ENCODE data around the gene LCA5.
"Not testable (repeated sequence)": the region's sequence is repeated elsewhere in the genome, so short reads cannot be mapped to it uniquely, and the experiment has no call there.

LCA5 gene

GRCh38 chr6:79463621-79464050, 73.6 kb downstream of the LCA5 start:
- DNase-seq = no peak

- no peak for DNase-seq
Measured at GRCh38 chr6:79461205-79461604, 76.0 kb downstream of the LCA5 start.

- no peak for DNase-seq
Measured at GRCh38 chr6:79455446-79455845, 81.8 kb downstream of the LCA5 start.

- peak; percentile 5 for DNase-seq
Measured at GRCh38 chr6:79453558-79454042, 83.6 kb downstream of the LCA5 start.

GRCh38 chr6:79450984-79451383, 86.2 kb downstream of the LCA5 start:
- no peak for DNase-seq

- no peak for DNase-seq
Measured at GRCh38 chr6:79446006-79446405, 91.2 kb downstream of the LCA5 start.

- not testable (repeated sequence) for DNase-seq
Measured at GRCh38 chr6:79443876-79444275, 93.4 kb downstream of the LCA5 start.

- no peak for DNase-seq
Measured at GRCh38 chr6:79441192-79441591, 96.0 kb downstream of the LCA5 start.

GRCh38 chr6:79440598-79440997, 96.6 kb downstream of the LCA5 start:
- no peak for DNase-seq

- no peak for DNase-seq
Measured at GRCh38 chr6:79438030-79438429, 99.2 kb downstream of the LCA5 start.

- no peak for DNase-seq
Measured at GRCh38 chr6:79436241-79436640, 101.0 kb downstream of the LCA5 start.

- DNase-seq = no peak
Measured at GRCh38 chr6:79435746-79436145, 101.5 kb downstream of the LCA5 start.

All from fibroblast of skin of abdomen (primary cell).